Suppressor macrophage treated with lipopolysaccharide for 1 hour (primary cell): ENCODE results near the gene LIG4.

Source experiments
- DNase-seq, 3 donors: peaks; one replicate each; pipeline ENCODE4 v3.0.0-alpha.2; 2020 to 2022

Gene LIG4

DNA sequence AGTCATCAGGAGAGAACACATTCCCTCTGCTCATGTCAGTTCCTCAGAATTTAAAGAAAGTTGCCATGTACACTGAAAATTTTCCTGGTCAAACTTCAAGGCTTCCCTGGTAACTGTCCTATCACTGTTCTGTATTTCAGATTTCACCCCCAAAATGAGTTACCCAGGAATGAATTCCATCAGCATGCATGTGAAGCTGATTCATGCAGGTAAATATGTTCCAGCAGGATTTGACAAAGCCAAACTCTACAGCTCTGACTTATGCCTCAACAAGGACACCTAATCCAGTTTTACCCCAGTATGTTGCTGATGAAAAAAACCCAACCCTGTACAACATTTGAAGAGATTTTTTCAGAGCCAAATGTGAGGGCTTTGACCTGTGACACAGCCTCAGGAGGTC, 21.5 kb downstream of the LIG4 start:
- no peak for DNase-seq

DNA sequence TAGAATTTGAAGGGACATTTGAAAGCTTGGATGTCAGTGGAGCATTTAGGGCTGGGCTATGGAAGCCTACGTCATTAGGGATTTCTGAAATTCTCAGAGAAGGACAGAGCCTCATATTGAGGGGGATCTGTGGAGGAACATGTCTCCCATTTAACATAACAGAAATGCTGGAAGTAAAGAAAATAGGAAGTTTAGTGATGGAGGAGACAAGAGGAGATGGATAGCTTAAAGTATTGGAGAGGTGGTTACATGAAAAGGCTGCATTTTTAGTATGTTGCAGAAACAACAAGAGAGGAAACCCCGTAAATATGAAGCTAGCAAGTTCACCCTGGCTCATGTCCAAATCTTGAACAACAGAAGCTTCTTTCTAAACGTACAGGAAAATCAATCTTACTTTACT, 24.4 kb downstream of the LIG4 start:
- DNase-seq = no peak

GRCh38 chr13:108188260-108188659, 27.1 kb downstream of the LIG4 start:
- DNase-seq = no peak

DNA sequence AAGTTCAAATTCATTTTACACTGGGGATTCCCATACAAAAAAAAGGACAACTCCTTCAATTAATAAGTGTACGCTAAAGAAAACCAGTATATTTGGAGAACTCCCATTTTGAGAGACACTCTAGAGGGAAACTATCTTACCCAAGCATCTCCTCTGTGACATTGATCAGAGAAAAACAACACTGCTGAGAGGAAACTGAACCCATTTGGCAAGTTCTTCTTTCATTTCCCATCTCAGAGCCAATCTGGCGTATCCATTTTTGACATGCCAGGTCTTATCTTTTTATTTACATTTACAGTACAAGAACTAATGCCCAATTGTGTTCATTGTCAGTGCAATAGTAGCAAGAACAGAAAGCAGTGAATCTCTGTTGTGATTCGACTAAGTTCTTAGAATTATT, 30.1 kb downstream of the LIG4 start:
- no peak for DNase-seq

GRCh38 chr13:108182652-108183051, 32.7 kb downstream of the LIG4 start:
- DNase-seq = no peak

DNA sequence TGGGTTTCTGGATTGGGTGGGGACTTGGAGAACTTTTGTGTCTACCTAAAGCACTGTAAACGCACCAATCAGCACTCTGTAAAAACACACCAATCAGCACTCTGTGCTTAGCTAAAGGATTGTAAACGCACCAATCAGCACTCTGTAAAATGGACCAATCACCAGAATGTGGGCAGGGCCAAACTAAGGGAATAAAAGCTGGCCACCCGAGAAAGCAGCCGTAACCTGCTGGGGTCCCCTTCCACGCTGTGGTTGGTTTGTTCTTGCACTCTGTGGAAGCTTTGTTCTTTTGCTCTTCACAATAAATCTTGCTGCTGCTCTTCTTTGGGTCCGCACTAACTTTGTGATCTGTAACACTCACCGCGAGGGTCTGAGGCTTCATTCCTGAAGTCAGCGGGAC, 37.3 kb downstream of the LIG4 start:
- DNase-seq = no peak

GRCh38 chr13:108176685-108177274, 38.6 kb downstream of the LIG4 start:
- DNase-seq = peak; percentile 39 to 68 (median 54)

GRCh38 chr13:108168929-108169328, 46.4 kb downstream of the LIG4 start:
- no peak for DNase-seq

GRCh38 chr13:108166078-108166477, 49.3 kb downstream of the LIG4 start:
- no peak for DNase-seq

GRCh38 chr13:108158746-108159145, 56.6 kb downstream of the LIG4 start:
- no peak for DNase-seq
